Lung microvascular endothelial cell (primary cell): ENCODE results near the gene CITED1. TPM values are rescaled to one million over a fixed set of nuclear protein-coding genes. Genes with fewer than 3 reads are reported as not detected.

Experiments
- DNase-seq, 2 donors: peaks; one replicate each; pipeline versions ENCODE4 v3.0.0 to v3.0.0-alpha.2; 2010; ENCODE audit warnings: low read depth in 2 of 2
- total RNA-seq: library from RNA; depleted of rRNA; stranded (reverse); fragments of >200 nt; gene quantifications from 2 replicates; pipeline ENCODE4 v1.2.1, GENCODE V29; 2014

The CITED1 gene
- total RNA-seq, 1 donor from 2014 or later, result not detected

- no peak for DNase-seq
These were observed 35.3 kb downstream of the CITED1 start for GRCh38 chrX:72270316-72270866.

- peak in 1 of 2 donors; percentile 69 for DNase-seq
These were observed 36.0 kb downstream of the CITED1 start for GRCh38 chrX:72269671-72270251.

GRCh38 chrX:72268597-72269365 is 36.9 kb downstream of the CITED1 start:
- DNase-seq, result peak in 1 of 2 donors; percentile 32

GRCh38 chrX:72265263-72265662 is 40.5 kb downstream of the CITED1 start:
- DNase-seq, result no peak

GRCh38 chrX:72262077-72262476 is 43.6 kb downstream of the CITED1 start:
- DNase-seq, result no peak

GRCh38 chrX:72260448-72260847 is 45.3 kb downstream of the CITED1 start:
- DNase-seq, result no peak

- peak in 1 of 2 donors; percentile 64 for DNase-seq
These were observed 47.5 kb downstream of the CITED1 start for GRCh38 chrX:72258174-72258573.

- no peak for DNase-seq
These were observed 49.9 kb downstream of the CITED1 start for GRCh38 chrX:72255864-72256263.

GRCh38 chrX:72255445-72255844 is 50.3 kb downstream of the CITED1 start:
- peak in 1 of 2 donors; percentile 17 for DNase-seq

GRCh38 chrX:72254816-72255215 is 50.9 kb downstream of the CITED1 start:
- DNase-seq, result no peak

- no peak for DNase-seq
These were observed 52.0 kb downstream of the CITED1 start for GRCh38 chrX:72253686-72254085.

Other genes with a start within 250 kb of the CITED1 start
- 0.22 and 0.60 TPM in 2 replicates for gene RTL5, start 174.0 kb downstream of the CITED1 start, total RNA-seq
- gene PIN4, start 124.2 kb downstream of the CITED1 start, total RNA-seq, result 10.7 and 13.7 TPM in 2 replicates
- 0.60 and 2.2 TPM in 2 replicates for gene ERCC6L, start 66.9 kb downstream of the CITED1 start, total RNA-seq
- 759 and 979 TPM in 2 replicates for gene RPS4X, start 28.7 kb downstream of the CITED1 start, total RNA-seq